ENCODE data around the gene QSER1. TPM values are rescaled to one million over a fixed set of nuclear protein-coding genes. Genes with fewer than 3 reads are reported as not detected.
"Not testable (repeated sequence)": the region's sequence is repeated elsewhere in the genome, so short reads cannot be mapped to it uniquely, and the experiment has no call there.

Gene QSER1
- polyA plus RNA-seq, 2 donors: 4.4 TPM

GRCh38 chr11:32919338-32919737, 26.7 kb downstream of the QSER1 start:
- no peak overlapping the region for H3K27ac ChIP-seq (ENCODE audit: low read depth in 2 of 2, low read length in 1 of 2)
- no peaks in the 10 kb centered on the region for H3K4me1 ChIP-seq (ENCODE audit: control insufficient read depth in 2 of 2, insufficient read depth in 2 of 2, low read length in 1 of 2)
- no peaks in the 10 kb centered on the region for H3K36me3 ChIP-seq (ENCODE audit: control insufficient read depth in 2 of 2, insufficient read depth in 2 of 2, low read length in 1 of 2)
- H3K27me3 ChIP-seq (ENCODE audit: control insufficient read depth in 1 of 2, insufficient read depth in 2 of 2, low read length in 2 of 2): no peaks in the 10 kb centered on the region
- no peaks in the 10 kb centered on the region for H3K9me3 ChIP-seq (ENCODE audit: control insufficient read depth in 2 of 2, insufficient read depth in 1 of 2, low read depth in 1 of 2, low read length in 1 of 2)
- WGBS, 2 donors: 43 to 51% methylated on average over 4 of the region's 4 CpGs
- no peak overlapping the region for H3K4me3 ChIP-seq (ENCODE audit: low read depth in 1 of 2, low read length in 2 of 2)

GRCh38 chr11:32920570-32920969, 28.0 kb downstream of the QSER1 start:
- H3K4me3 ChIP-seq (ENCODE audit: low read depth in 1 of 2, low read length in 2 of 2): no peak overlapping the region
- H3K4me1 ChIP-seq (ENCODE audit: control insufficient read depth in 2 of 2, insufficient read depth in 2 of 2, low read length in 1 of 2): no peaks in the 10 kb centered on the region
- H3K27ac ChIP-seq (ENCODE audit: low read depth in 2 of 2, low read length in 1 of 2): no peak overlapping the region
- no peaks in the 10 kb centered on the region for H3K27me3 ChIP-seq (ENCODE audit: control insufficient read depth in 1 of 2, insufficient read depth in 2 of 2, low read length in 2 of 2)
- WGBS, 2 donors: 97 to 100% methylated on average over 1 of the region's 1 CpG
- H3K36me3 ChIP-seq (ENCODE audit: control insufficient read depth in 2 of 2, insufficient read depth in 2 of 2, low read length in 1 of 2): no peaks in the 10 kb centered on the region
- no peaks in the 10 kb centered on the region for H3K9me3 ChIP-seq (ENCODE audit: control insufficient read depth in 2 of 2, insufficient read depth in 1 of 2, low read depth in 1 of 2, low read length in 1 of 2)

DNA sequence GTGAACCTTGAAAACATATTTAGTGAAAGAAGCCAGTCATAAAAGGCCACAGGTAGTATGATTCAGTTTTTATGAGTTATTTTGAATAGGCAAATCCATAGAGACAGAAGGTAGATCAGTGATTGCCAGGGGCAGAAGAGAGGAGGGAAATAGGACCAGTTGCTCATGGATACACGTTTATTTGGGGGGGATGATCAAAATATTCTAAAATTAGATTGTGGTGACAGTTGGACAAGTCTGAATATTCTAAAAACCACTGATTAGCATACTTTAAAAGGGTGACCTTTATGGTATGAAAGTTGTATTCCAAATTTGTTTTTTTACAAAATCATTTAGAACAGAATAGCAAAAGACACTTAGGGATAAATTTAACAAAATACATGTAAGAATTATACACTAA, 28.6 kb downstream of the QSER1 start:
- H3K36me3 ChIP-seq (ENCODE audit: control insufficient read depth in 2 of 2, insufficient read depth in 2 of 2, low read length in 1 of 2): no peaks in the 10 kb centered on the region

DNA sequence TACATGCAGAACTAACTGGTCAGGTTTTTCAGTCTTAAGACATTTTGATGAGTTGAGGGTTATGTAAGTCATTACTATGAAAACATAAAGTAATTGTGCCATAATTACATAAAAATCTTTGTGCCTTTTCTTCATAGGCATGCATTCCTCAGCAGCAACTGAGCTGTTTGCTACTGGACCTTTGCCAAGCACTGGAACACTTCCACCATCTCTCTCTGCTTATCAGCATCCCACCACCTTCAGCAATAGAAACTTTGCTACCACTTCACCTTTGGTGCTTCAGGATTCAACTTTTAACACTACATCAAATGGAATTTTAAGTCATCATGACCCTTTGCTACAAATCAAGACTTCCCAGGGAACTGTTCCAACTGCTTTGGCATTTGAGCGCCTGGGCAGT, 39.0 kb downstream of the QSER1 start:
- 96 to 100% methylated on average over 1 of the region's 1 CpG for WGBS, 2 donors
- H3K27me3 ChIP-seq (ENCODE audit: control insufficient read depth in 1 of 2, insufficient read depth in 2 of 2, low read length in 2 of 2): no peaks in the 10 kb centered on the region
- H3K9me3 ChIP-seq (ENCODE audit: control insufficient read depth in 2 of 2, insufficient read depth in 1 of 2, low read depth in 1 of 2, low read length in 1 of 2): no peaks in the 10 kb centered on the region
- no peaks in the 10 kb centered on the region for H3K4me1 ChIP-seq (ENCODE audit: control insufficient read depth in 2 of 2, insufficient read depth in 2 of 2, low read length in 1 of 2)
- H3K36me3 ChIP-seq (ENCODE audit: control insufficient read depth in 2 of 2, insufficient read depth in 2 of 2, low read length in 1 of 2): peaks cover 16 to 17% of the 10 kb centered on the region in 2 donors
- no peak overlapping the region for H3K27ac ChIP-seq (ENCODE audit: low read depth in 2 of 2, low read length in 1 of 2)
- H3K4me3 ChIP-seq (ENCODE audit: low read depth in 1 of 2, low read length in 2 of 2): no peak overlapping the region

More for the DNA sequence above, 28.6 kb downstream of the QSER1 start:
- Histone ChIP-seq H3K27me3 (ENCODE audit: control insufficient read depth in 1 of 2, insufficient read depth in 2 of 2, low read length in 2 of 2) (no peaks in the 10 kb centered on the region), H3K4me3 (ENCODE audit: low read depth in 1 of 2, low read length in 2 of 2) (no peak overlapping the region), H3K9me3 (ENCODE audit: control insufficient read depth in 2 of 2, insufficient read depth in 1 of 2, low read depth in 1 of 2, low read length in 1 of 2) (no peaks in the 10 kb centered on the region), H3K27ac (ENCODE audit: low read depth in 2 of 2, low read length in 1 of 2) (no peak overlapping the region), H3K4me1 (ENCODE audit: control insufficient read depth in 2 of 2, insufficient read depth in 2 of 2, low read length in 1 of 2) (no peaks in the 10 kb centered on the region)
- WGBS, 2 donors: 54 to 70% methylated on average over 1 of the region's 1 CpG

DNA sequence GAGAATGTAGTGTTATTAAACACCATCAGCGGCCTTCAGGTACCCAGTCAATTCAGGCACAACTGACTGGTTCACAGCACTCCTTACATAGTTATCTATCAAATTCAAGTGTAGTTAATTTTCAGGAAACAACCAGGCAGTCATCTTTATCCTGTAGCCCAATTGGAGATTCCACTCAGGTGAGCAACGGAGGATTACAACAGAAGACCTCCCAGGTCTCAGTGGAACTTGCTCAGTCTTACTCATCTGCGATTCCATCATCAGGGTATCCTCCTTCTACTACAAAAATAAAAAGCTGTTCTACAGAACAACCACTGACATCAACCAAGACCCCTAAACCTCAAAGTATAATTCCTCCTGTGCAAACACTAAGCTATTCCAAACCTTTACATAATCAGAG, 39.6 kb downstream of the QSER1 start:
- Histone ChIP-seq H3K9me3 (ENCODE audit: control insufficient read depth in 2 of 2, insufficient read depth in 1 of 2, low read depth in 1 of 2, low read length in 1 of 2) (no peaks in the 10 kb centered on the region), H3K27ac (ENCODE audit: low read depth in 2 of 2, low read length in 1 of 2) (no peak overlapping the region), H3K27me3 (ENCODE audit: control insufficient read depth in 1 of 2, insufficient read depth in 2 of 2, low read length in 2 of 2) (no peaks in the 10 kb centered on the region), H3K36me3 (ENCODE audit: control insufficient read depth in 2 of 2, insufficient read depth in 2 of 2, low read length in 1 of 2) (peaks cover 16 to 17% of the 10 kb centered on the region in 2 donors), H3K4me3 (ENCODE audit: low read depth in 1 of 2, low read length in 2 of 2) (no peak overlapping the region), H3K4me1 (ENCODE audit: control insufficient read depth in 2 of 2, insufficient read depth in 2 of 2, low read length in 1 of 2) (no peaks in the 10 kb centered on the region)
- 98 to 100% methylated on average over 3 of the region's 3 CpGs for WGBS, 2 donors

GRCh38 chr11:32935462-32936029, 42.9 kb downstream of the QSER1 start:
- Histone ChIP-seq H3K27ac (ENCODE audit: low read depth in 2 of 2, low read length in 1 of 2) (no peak overlapping the region), H3K9me3 (ENCODE audit: control insufficient read depth in 2 of 2, insufficient read depth in 1 of 2, low read depth in 1 of 2, low read length in 1 of 2) (no peaks in the 10 kb centered on the region), H3K36me3 (ENCODE audit: control insufficient read depth in 2 of 2, insufficient read depth in 2 of 2, low read length in 1 of 2) (peaks cover 16 to 17% of the 10 kb centered on the region in 2 donors), H3K4me1 (ENCODE audit: control insufficient read depth in 2 of 2, insufficient read depth in 2 of 2, low read length in 1 of 2) (no peaks in the 10 kb centered on the region), H3K27me3 (ENCODE audit: control insufficient read depth in 1 of 2, insufficient read depth in 2 of 2, low read length in 2 of 2) (no peaks in the 10 kb centered on the region), H3K4me3 (ENCODE audit: low read depth in 1 of 2, low read length in 2 of 2) (no peak overlapping the region)

DNA sequence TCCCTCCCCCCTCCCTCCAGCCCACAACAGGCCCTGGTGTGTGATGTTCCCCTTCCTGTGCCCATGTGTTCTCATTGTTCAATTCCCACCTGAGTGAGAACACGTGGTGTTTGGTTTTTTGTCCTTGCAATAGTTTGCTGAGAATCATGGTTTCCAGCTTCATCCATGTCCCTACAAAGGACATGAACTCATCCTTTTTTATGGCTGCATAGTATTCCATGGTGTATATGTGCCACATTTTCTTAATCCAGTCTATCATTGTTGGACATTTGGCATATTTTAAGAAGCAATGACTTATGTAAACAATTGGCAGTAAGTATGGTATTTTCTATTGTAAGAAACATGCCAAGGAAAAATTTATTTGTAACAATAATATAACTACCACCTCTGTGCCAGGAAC, 43.6 kb downstream of the QSER1 start:
- peaks cover 16 to 17% of the 10 kb centered on the region in 2 donors for H3K36me3 ChIP-seq (ENCODE audit: control insufficient read depth in 2 of 2, insufficient read depth in 2 of 2, low read length in 1 of 2)
- H3K9me3 ChIP-seq (ENCODE audit: control insufficient read depth in 2 of 2, insufficient read depth in 1 of 2, low read depth in 1 of 2, low read length in 1 of 2); H3K4me1 ChIP-seq (ENCODE audit: control insufficient read depth in 2 of 2, insufficient read depth in 2 of 2, low read length in 1 of 2); H3K27me3 ChIP-seq (ENCODE audit: control insufficient read depth in 1 of 2, insufficient read depth in 2 of 2, low read length in 2 of 2); H3K4me3 ChIP-seq (ENCODE audit: low read depth in 1 of 2, low read length in 2 of 2); H3K27ac ChIP-seq (ENCODE audit: low read depth in 2 of 2, low read length in 1 of 2): not testable (repeated sequence)
- 92 to 98% methylated on average over 1 of the region's 1 CpG for WGBS, 2 donors

GRCh38 chr11:32937283-32937682, 44.7 kb downstream of the QSER1 start:
- not testable (repeated sequence) for H3K4me3 ChIP-seq (ENCODE audit: low read depth in 1 of 2, low read length in 2 of 2); H3K27me3 ChIP-seq (ENCODE audit: control insufficient read depth in 1 of 2, insufficient read depth in 2 of 2, low read length in 2 of 2); H3K4me1 ChIP-seq (ENCODE audit: control insufficient read depth in 2 of 2, insufficient read depth in 2 of 2, low read length in 1 of 2); H3K9me3 ChIP-seq (ENCODE audit: control insufficient read depth in 2 of 2, insufficient read depth in 1 of 2, low read depth in 1 of 2, low read length in 1 of 2); H3K27ac ChIP-seq (ENCODE audit: low read depth in 2 of 2, low read length in 1 of 2)
- H3K36me3 ChIP-seq (ENCODE audit: control insufficient read depth in 2 of 2, insufficient read depth in 2 of 2, low read length in 1 of 2): peaks cover 10 to 11% of the 10 kb centered on the region in 2 donors
- WGBS, 2 donors: 98 to 100% methylated on average over 3 of the region's 3 CpGs

DNA sequence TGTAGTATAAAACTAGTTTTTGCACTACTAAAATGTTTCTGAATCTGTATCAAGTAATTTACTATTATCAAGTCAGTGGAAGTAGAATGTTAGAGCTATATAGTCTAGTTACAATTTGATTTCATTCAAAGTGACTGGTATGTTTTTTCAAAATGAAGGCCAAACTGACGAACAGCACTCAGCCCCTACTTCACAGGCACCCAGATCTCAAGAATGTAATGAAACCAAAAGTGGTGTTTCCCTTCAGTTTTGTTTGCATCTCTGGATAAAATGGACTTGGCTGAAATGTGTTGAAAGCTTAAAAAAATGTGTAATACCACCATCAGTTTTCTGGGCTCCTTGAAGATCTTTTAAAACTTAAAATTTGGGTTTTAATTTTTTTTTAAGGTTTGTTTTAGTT, 46.4 kb downstream of the QSER1 start:
- no peak overlapping the region for H3K27ac ChIP-seq (ENCODE audit: low read depth in 2 of 2, low read length in 1 of 2)
- H3K36me3 ChIP-seq (ENCODE audit: control insufficient read depth in 2 of 2, insufficient read depth in 2 of 2, low read length in 1 of 2): peaks cover 2% of the 10 kb centered on the region in 2 donors
- no peaks in the 10 kb centered on the region for H3K4me1 ChIP-seq (ENCODE audit: control insufficient read depth in 2 of 2, insufficient read depth in 2 of 2, low read length in 1 of 2)
- no peak overlapping the region for H3K4me3 ChIP-seq (ENCODE audit: low read depth in 1 of 2, low read length in 2 of 2)
- 63 to 75% methylated on average over 1 of the region's 1 CpG for WGBS, 2 donors
- no peaks in the 10 kb centered on the region for H3K9me3 ChIP-seq (ENCODE audit: control insufficient read depth in 2 of 2, insufficient read depth in 1 of 2, low read depth in 1 of 2, low read length in 1 of 2)
- no peaks in the 10 kb centered on the region for H3K27me3 ChIP-seq (ENCODE audit: control insufficient read depth in 1 of 2, insufficient read depth in 2 of 2, low read length in 2 of 2)

DNA sequence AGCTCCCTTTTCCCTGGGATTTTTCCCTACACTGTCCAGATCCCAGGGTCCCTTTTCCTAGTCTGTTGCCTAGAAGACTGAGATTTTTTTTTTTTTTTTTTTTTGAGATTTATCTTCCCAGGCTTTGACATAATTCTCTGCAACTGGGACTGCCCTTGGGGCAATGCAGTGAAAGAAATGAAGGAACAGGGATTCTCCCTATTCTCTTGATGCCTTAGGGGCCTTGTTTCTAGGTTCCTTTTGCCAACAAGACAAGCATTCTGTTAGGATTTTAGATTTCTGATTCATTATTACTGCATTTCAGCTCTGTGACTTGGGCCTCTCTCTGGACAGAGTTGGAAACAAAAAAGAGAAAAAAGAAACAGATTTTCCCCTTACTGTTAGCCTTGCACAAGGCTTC, 47.3 kb downstream of the QSER1 start:
- Histone ChIP-seq H3K9me3 (ENCODE audit: control insufficient read depth in 2 of 2, insufficient read depth in 1 of 2, low read depth in 1 of 2, low read length in 1 of 2) (no peaks in the 10 kb centered on the region), H3K4me3 (ENCODE audit: low read depth in 1 of 2, low read length in 2 of 2) (no peak overlapping the region), H3K27me3 (ENCODE audit: control insufficient read depth in 1 of 2, insufficient read depth in 2 of 2, low read length in 2 of 2) (no peaks in the 10 kb centered on the region), H3K36me3 (ENCODE audit: control insufficient read depth in 2 of 2, insufficient read depth in 2 of 2, low read length in 1 of 2) (peaks cover 0 to 2% of the 10 kb centered on the region in 2 donors), H3K27ac (ENCODE audit: low read depth in 2 of 2, low read length in 1 of 2) (no peak overlapping the region), H3K4me1 (ENCODE audit: control insufficient read depth in 2 of 2, insufficient read depth in 2 of 2, low read length in 1 of 2) (no peaks in the 10 kb centered on the region)
